Measurements from ENCODE around the gene DCLK3. TPM values are rescaled to one million over a fixed set of nuclear protein-coding genes. Genes with fewer than 3 reads are reported as not detected.
A peak's percentile ranks its signal among the peaks of the same experiment; 100 is the strongest.

Gene DCLK3
- total and polyA plus RNA-seq, 10 of the 15 experiments (the other 5 are each of a cell fraction or from before 2014, with no cell fraction given), result not detected

DNA sequence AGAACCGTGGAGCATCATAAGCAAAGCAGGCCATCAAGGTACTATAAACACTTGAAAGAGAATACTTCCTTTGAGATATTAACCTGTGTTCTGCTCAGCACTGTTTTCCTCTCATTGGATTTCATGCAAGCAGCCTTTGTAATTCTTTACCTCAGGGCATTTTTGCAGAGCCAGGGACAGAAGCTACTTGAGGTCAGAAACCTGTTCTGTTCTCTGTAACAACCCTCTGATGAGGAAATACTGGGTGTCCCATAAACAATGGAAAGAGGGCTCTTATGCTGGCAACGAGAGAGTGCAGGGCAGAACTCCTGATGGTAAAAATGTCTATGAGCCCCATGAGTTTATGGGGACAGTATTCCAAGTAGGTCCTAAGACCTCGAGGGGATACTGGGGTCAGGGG, 66.0 kb downstream of the DCLK3 start:
- no peak overlapping the region for H3K9ac ChIP-seq (ENCODE audit: control insufficient read depth, insufficient read depth, low read length)
- ChIA-PET POLR2A (no interaction called here), CTCF (no interaction called here), SMC1A (ENCODE audit: uncharacterized antibody, unreplicated experiment) (no interaction called here), RAD21 (ENCODE audit: unreplicated experiment) (no interaction called here)
- 6% methylated on average over 3 of the region's 3 CpGs for WGBS (ENCODE audit: insufficient coverage, insufficient replicate concordance, low lambda C conversion rate, missing lambda C conversion rate)
- in situ Hi-C loops (cut with MboI) (loop anchor here (5.0 kb wide), 1 partner anchor 731 kb away; no protein-coding TSS in a partner anchor), intact Hi-C loops (cut with micrococcal nuclease; ENCODE audit: unreplicated experiment) (no loop called here)
- DNase-seq (ENCODE audit: low read depth, low spot score) (no peak), ATAC-seq (no peak), FAIRE-seq (no peak)
- TF ChIP-seq NR2C2 (IDR thresholded peaks at IDR 0.05; ENCODE audit: borderline replicate concordance, control insufficient read depth, insufficient read length, low read depth) (no peak), DPF2 (IDR thresholded peaks at IDR 0.05) (no peak), CBFB (IDR thresholded peaks at IDR 0.05; ENCODE audit: low read depth) (no peak), WRNIP1 (IDR thresholded peaks at IDR 0.05; ENCODE audit: borderline replicate concordance, low read depth, low read length) (no peak), ATF7 (IDR thresholded peaks at IDR 0.05; ENCODE audit: low read depth) (no peak), SMC3 (IDR thresholded peaks at IDR 0.05; ENCODE audit: borderline replicate concordance, low read length) (no peak), POU2F2 (IDR thresholded peaks at IDR 0.05; ENCODE audit: borderline replicate concordance, low read depth, low read length) (no peak)
- no peaks in the 10 kb centered on the region for H4K20me1 ChIP-seq (ENCODE audit: control insufficient read depth, insufficient read depth)
- no peak overlapping the region for H3K4me2 ChIP-seq (ENCODE audit: control insufficient read depth, insufficient read depth)
- no peaks in the 10 kb centered on the region for H3K36me3 ChIP-seq (ENCODE audit: control insufficient read depth in 2 of 2, insufficient read depth in 2 of 2, low read length in 1 of 2)
- peaks cover 0 to 1% of the 10 kb centered on the region in 2 experiments; a peak in 1 of 4 replicates for H3K27me3 ChIP-seq (replicated peaks in 1 of 2; ENCODE audit: control insufficient read depth in 2 of 2, insufficient read depth in 2 of 2, low read length in 1 of 2)
- H3K4me1 ChIP-seq (ENCODE audit: control insufficient read depth, insufficient read depth, low read length), result no peaks in the 10 kb centered on the region
- no peak overlapping the region for H2AFZ ChIP-seq (ENCODE audit: control insufficient read depth, low read depth, low read length)
- H3K4me3 ChIP-seq, result no peak overlapping the region
- H3K9me3 ChIP-seq (replicated peaks; ENCODE audit: control insufficient read depth, insufficient read depth, low read length), result peaks cover under 1% of the 10 kb centered on the region; the same call in 1 of the 3 replicates
- no peaks in the 10 kb centered on the region for H3K79me2 ChIP-seq (ENCODE audit: control insufficient read depth, insufficient read depth, low read length)
- BruUV-seq (replicated peaks), result no TSS peak
- no peak overlapping the region for H3K27ac ChIP-seq (ENCODE audit: control insufficient read depth, insufficient read depth)

DNA sequence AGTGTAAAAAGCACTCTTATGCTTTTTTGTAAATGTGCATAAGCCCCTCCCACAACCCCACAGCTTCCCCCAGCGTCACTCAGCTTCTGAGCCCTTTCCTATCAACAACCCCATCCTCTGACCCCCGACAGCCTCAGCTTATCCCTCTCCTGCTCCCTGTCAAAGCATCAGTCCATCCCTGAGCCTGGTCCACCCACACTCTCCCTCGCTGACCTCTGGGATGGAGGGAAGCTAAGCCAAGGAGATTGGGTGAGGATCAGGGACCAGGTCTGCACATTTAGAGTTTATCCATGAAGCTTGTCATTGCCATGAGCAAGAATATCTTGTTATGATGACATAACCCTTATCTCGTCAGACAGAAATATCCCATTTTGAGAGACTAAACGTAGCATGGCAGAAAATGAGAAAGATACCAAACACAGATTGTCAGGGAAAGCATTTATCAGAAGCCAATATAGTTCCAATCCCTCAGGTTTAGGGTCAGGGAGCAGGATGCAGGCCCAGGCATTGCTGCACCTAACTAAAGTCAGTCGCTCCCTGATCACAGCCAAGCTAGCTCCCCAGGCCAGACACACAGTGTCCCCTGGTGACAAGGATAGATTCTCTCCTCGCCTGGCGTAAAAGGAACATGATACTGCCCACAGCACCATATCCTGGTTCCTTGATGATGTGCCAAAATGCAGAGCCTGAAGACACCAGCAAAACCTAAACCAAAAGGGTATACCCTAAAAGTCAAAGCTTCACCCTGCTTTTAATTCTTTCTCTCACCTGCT, 66.9 kb downstream of the DCLK3 start:
- H3K27me3 ChIP-seq (replicated peaks in 1 of 2; ENCODE audit: control insufficient read depth in 2 of 2, insufficient read depth in 2 of 2, low read length in 1 of 2), result no peaks in the 10 kb centered on the region
- peaks cover 2% of the 10 kb centered on the region; the same call in 1 of the 3 replicates for H3K9me3 ChIP-seq (replicated peaks; ENCODE audit: control insufficient read depth, insufficient read depth, low read length)
- no peak overlapping the region for H3K4me3 ChIP-seq
- FAIRE-seq (no peak), DNase-seq (ENCODE audit: low read depth, low spot score) (no peak), ATAC-seq (no peak)
- no peaks in the 10 kb centered on the region for H3K36me3 ChIP-seq (ENCODE audit: control insufficient read depth in 2 of 2, insufficient read depth in 2 of 2, low read length in 1 of 2)
- H3K27ac ChIP-seq (ENCODE audit: control insufficient read depth, insufficient read depth), result no peak overlapping the region
- no peaks in the 10 kb centered on the region for H3K4me1 ChIP-seq (ENCODE audit: control insufficient read depth, insufficient read depth, low read length)
- no peaks in the 10 kb centered on the region for H4K20me1 ChIP-seq (ENCODE audit: control insufficient read depth, insufficient read depth)
- H3K79me2 ChIP-seq (ENCODE audit: control insufficient read depth, insufficient read depth, low read length), result no peaks in the 10 kb centered on the region
- H3K9ac ChIP-seq (ENCODE audit: control insufficient read depth, insufficient read depth, low read length), result no peak overlapping the region
- TF ChIP-seq SMARCA5 (IDR thresholded peaks at IDR 0.05) (no peak), CHD4 (IDR thresholded peaks at IDR 0.05) (no peak)
- TF ChIP-seq, protein P1, sequence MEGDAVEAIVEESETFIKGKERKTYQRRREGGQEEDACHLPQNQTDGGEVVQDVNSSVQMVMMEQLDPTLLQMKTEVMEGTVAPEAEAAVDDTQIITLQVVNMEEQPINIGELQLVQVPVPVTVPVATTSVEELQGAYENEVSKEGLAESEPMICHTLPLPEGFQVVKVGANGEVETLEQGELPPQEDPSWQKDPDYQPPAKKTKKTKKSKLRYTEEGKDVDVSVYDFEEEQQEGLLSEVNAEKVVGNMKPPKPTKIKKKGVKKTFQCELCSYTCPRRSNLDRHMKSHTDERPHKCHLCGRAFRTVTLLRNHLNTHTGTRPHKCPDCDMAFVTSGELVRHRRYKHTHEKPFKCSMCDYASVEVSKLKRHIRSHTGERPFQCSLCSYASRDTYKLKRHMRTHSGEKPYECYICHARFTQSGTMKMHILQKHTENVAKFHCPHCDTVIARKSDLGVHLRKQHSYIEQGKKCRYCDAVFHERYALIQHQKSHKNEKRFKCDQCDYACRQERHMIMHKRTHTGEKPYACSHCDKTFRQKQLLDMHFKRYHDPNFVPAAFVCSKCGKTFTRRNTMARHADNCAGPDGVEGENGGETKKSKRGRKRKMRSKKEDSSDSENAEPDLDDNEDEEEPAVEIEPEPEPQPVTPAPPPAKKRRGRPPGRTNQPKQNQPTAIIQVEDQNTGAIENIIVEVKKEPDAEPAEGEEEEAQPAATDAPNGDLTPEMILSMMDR (IDR thresholded peaks at IDR 0.05 in 2 of 3, conservative IDR thresholded peaks at IDR 0.05 in 1 of 3; ENCODE audit: control insufficient read depth in 2 of 3, extremely low read depth in 1 of 3, insufficient read depth in 1 of 3, low read depth in 3 of 3, low read length in 3 of 3), result peak in 1 of 3 experiments; percentile 22; a peak in 2 of 6 replicates
- ChIA-PET CTCF (interaction anchor here (1.2 kb wide), 1 partner anchor 731 kb away, joined by 6 read pairs; no protein-coding TSS in a partner anchor), SMC1A (ENCODE audit: uncharacterized antibody, unreplicated experiment) (no interaction called here), RAD21 (ENCODE audit: unreplicated experiment) (no interaction called here), POLR2A (no interaction called here)
- in situ Hi-C loops (cut with MboI) (loop anchor here (5.0 kb wide), 1 partner anchor 730 kb away; no protein-coding TSS in a partner anchor), intact Hi-C loops (cut with micrococcal nuclease; ENCODE audit: unreplicated experiment) (no loop called here)
- H3K4me2 ChIP-seq (ENCODE audit: control insufficient read depth, insufficient read depth), result no peak overlapping the region
- H2AFZ ChIP-seq (ENCODE audit: control insufficient read depth, low read depth, low read length), result no peak overlapping the region
- BruUV-seq (replicated peaks), result no TSS peak
- WGBS (ENCODE audit: insufficient coverage, insufficient replicate concordance, low lambda C conversion rate, missing lambda C conversion rate), result 32% methylated on average over 8 of the region's 8 CpGs
